ENCODE results near the gene GALNT7.

The GALNT7 gene

DNA sequence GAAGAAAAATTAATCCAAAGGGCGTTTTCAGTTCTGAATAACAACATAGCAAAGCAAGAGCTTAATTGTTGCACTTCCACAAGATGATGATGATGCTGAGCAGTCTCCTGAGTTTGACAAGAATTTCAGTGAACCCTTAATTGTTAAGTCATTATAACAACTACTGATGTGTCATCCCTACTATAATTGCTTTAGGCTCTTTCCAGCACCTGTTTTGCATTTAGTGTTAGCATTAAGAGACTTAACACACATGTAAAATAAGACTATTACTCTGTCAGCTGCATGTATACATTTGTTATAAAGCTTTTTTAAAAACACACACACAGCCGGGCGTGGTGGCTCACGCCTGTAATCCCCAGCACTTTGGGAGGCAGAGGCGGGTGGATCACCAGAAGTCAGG lies 37.9 kb upstream of the GALNT7 start:
- DNase-seq (ENCODE audit: extremely low read depth, low read depth), result no peak
- TF ChIP-seq, protein P1, sequence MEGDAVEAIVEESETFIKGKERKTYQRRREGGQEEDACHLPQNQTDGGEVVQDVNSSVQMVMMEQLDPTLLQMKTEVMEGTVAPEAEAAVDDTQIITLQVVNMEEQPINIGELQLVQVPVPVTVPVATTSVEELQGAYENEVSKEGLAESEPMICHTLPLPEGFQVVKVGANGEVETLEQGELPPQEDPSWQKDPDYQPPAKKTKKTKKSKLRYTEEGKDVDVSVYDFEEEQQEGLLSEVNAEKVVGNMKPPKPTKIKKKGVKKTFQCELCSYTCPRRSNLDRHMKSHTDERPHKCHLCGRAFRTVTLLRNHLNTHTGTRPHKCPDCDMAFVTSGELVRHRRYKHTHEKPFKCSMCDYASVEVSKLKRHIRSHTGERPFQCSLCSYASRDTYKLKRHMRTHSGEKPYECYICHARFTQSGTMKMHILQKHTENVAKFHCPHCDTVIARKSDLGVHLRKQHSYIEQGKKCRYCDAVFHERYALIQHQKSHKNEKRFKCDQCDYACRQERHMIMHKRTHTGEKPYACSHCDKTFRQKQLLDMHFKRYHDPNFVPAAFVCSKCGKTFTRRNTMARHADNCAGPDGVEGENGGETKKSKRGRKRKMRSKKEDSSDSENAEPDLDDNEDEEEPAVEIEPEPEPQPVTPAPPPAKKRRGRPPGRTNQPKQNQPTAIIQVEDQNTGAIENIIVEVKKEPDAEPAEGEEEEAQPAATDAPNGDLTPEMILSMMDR (IDR thresholded peaks at IDR 0.05; ENCODE audit: low read depth, low read length), result no peak

DNA sequence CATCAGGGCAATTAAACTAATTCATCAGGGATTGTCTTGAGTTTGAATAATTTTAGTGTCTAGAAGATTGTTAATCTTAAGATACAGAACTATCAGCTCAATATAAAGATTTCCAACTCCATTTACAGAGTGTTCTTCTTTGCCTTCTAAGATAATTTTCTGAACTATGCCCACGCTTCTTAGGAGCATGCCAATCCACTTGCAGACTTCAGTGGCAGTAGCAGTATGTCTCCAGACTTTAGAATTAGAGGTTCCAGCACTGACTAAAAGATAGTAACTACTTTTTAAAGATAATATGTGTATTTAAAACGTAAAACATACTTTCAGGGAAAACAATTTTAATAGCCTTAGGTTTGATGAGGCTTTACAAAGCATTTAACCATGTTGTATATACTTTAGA lies 34.2 kb upstream of the GALNT7 start:
- no peak for DNase-seq (ENCODE audit: extremely low read depth, low read depth)
- TF ChIP-seq, protein P1 (IDR thresholded peaks at IDR 0.05; ENCODE audit: low read depth, low read length), result no peak

DNA sequence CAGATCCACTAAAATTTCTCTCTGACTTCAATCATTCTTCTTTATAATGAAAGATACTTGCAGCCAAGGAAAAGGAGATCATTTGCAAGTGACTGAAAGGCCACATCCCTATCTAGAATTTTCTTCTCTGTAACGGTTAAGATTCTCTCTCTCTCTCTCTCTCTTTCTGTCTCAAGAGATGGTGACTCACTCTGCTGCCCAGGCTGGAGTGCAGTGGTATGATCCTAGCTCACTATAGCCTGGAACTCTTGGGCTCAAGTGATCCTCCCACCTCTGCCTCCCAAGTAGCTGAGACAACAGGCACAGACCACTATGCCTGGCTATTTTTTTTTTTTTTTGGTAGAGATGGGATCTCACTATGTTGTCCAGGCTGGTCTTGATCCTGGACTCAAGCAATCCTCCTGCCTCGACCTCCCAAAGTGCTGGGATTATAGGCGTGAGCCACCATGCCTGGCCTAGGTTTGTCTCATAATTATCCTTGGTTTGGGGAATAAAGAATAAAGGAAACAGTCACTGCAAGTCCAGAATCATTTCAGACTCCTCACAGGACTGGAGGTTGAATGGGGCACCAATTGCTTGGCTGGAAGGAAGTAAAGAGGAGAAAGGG lies 33.3 kb upstream of the GALNT7 start:
- no peak for DNase-seq (ENCODE audit: extremely low read depth, low read depth)
- TF ChIP-seq, protein P1 (IDR thresholded peaks at IDR 0.05; ENCODE audit: low read depth, low read length), result no peak

DNA sequence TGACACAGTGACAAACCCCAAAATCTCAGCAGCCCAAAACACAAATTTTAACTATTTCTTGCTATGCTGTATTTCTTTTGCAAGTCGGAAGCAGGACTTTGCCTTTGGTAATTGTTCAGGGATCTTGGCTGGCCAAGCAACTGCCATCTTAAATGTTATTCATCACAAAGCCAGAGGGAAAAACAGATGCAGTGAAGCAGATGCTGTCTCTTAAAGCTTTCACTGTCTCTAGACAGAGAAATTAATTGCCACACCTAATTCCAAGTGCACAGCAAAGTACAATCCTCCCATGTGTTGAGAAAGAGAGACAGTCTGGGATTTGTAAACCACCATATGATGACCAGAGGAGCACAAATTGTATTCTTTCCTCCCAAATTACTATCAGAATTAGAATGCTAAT lies 30.0 kb upstream of the GALNT7 start:
- TF ChIP-seq, protein P1 (IDR thresholded peaks at IDR 0.05; ENCODE audit: low read depth, low read length), result no peak
- no peak for DNase-seq (ENCODE audit: extremely low read depth, low read depth)

DNA sequence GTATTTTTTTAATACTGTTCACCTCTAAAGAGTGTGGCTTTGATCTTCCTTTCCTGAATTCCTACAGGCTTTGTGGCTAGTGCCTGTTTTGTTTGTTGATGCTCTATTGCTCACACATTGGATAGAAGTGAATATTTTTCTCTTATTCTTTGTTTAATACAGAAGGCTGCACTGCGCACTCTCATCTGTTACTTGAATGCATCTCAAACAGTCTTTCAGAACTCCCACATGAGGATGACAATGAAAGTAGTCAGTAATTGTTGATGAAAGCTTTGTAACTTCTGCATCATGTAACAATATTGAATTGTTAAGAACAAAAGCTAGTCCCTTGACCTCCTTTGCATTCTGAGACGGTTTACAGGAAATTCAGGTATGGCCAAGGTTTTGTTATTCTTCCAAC lies 29.1 kb upstream of the GALNT7 start:
- TF ChIP-seq, protein P1 (IDR thresholded peaks at IDR 0.05; ENCODE audit: low read depth, low read length), result no peak
- no peak for DNase-seq (ENCODE audit: extremely low read depth, low read depth)

DNA sequence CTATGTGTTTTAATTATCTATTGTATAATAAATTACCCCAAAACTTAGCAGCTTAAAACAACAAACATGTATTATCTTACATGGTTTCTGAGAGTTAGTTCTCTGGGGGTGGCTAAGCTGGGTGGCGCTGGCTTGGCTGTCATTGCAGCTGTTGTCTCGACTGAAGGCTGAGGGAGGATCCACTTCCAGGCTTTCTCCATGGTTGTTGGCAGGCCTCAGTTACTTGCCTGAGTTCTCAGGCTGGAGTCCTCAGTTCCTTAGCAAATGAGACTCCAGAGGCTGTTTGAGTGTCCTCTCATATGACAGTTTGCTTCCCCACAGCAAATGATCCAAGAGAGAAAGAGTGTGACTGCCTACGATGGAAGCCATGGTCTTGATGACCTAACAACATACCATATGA lies 23.5 kb upstream of the GALNT7 start:
- no peak for DNase-seq (ENCODE audit: extremely low read depth, low read depth)
- TF ChIP-seq, protein P1 (IDR thresholded peaks at IDR 0.05; ENCODE audit: low read depth, low read length), result no peak

DNA sequence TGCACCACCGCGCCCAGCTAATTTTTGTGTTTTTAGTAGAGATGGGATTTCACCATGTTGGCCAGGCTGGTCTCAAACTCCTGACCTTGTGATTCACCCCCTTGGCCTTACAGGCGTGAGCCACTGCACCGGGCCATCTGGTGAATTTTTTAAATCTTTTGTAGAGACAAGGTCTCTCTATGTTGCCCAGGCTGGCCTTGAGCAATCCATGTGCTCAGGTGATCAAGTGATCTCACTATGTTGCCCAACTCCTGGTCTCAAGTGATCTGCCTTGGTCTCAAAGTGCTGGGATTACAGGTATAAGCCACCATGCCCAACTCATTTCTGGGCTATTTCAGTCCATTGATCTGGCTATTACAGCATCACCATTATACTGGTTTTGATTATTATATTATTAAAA lies 22.2 kb upstream of the GALNT7 start:
- TF ChIP-seq, protein P1 (IDR thresholded peaks at IDR 0.05; ENCODE audit: low read depth, low read length), result no peak
- no peak for DNase-seq (ENCODE audit: extremely low read depth, low read depth)
